Measurements from ENCODE around the gene C2CD3.

DNA sequence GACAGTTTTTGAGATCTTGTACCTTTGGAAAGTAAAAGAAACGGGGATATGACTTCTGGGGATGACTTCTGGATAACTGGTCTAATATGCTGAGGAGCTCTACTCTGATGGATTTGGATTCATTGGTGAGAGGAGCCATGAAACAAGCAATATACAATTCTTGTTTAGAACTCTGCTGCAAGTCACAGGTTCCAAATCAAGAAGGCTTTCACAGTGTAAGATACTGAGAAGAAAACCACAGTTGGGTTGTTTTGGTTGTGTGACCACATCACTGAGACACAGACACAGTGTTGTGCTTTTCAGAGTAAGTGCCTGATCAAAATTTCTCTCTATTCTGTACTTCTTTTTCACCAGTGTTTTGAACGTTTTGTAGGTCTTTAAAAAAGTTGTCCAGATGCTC, 175.1 kb downstream of the C2CD3 start:
- no peak for TF ChIP-seq POLR2A (IDR thresholded peaks at IDR 0.05)
- TF ChIP-seq, protein P1, sequence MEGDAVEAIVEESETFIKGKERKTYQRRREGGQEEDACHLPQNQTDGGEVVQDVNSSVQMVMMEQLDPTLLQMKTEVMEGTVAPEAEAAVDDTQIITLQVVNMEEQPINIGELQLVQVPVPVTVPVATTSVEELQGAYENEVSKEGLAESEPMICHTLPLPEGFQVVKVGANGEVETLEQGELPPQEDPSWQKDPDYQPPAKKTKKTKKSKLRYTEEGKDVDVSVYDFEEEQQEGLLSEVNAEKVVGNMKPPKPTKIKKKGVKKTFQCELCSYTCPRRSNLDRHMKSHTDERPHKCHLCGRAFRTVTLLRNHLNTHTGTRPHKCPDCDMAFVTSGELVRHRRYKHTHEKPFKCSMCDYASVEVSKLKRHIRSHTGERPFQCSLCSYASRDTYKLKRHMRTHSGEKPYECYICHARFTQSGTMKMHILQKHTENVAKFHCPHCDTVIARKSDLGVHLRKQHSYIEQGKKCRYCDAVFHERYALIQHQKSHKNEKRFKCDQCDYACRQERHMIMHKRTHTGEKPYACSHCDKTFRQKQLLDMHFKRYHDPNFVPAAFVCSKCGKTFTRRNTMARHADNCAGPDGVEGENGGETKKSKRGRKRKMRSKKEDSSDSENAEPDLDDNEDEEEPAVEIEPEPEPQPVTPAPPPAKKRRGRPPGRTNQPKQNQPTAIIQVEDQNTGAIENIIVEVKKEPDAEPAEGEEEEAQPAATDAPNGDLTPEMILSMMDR (IDR thresholded peaks at IDR 0.05 in 8 of 11, conservative IDR thresholded peaks at IDR 0.05 in 3 of 11): no peak
